ENCODE data around the gene PLPPR4.
A peak's percentile ranks its signal among the peaks of the same experiment; 100 is the strongest.
"Not testable (repeated sequence)": the region's sequence is repeated elsewhere in the genome, so short reads cannot be mapped to it uniquely, and the experiment has no call there.

Gene PLPPR4

GRCh38 chr1:99264201-99265021 is at the start of gene PLPPR4:
PLPPR4 (plus strand) TSS chr1:99264492; CDS start chr1:99264594, 102 bp downstream.
- DNase-seq: peak; percentile 17 to 51

DNA sequence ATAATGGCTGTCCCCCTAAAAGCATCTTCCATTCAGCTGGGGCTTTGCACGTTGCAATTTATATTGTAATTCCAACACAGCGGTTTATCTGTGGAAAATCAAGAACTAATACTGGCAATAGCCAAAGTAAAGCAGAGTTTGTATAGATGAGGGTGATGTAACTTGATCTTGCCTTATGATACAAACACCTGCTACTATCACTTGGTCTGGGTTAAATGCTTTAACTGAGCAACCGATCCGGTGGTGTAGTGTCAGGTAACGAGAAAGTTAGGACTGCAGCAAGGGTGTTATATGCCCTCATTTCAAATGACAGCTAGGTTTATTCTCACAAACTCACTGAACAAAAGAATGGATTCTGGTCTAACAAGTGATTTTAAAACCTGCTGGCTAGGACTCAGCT is 47.3 kb upstream of the PLPPR4 start:
- DNase-seq: peak; percentile 11 to 61

GRCh38 chr1:99217599-99217998 is 46.7 kb upstream of the PLPPR4 start:
- peak; percentile 37 to 65 for DNase-seq

GRCh38 chr1:99218572-99218971 is 45.7 kb upstream of the PLPPR4 start:
- no peak for DNase-seq

- no peak for DNase-seq
These were observed 45.3 kb upstream of the PLPPR4 start for GRCh38 chr1:99218999-99219398.

DNA sequence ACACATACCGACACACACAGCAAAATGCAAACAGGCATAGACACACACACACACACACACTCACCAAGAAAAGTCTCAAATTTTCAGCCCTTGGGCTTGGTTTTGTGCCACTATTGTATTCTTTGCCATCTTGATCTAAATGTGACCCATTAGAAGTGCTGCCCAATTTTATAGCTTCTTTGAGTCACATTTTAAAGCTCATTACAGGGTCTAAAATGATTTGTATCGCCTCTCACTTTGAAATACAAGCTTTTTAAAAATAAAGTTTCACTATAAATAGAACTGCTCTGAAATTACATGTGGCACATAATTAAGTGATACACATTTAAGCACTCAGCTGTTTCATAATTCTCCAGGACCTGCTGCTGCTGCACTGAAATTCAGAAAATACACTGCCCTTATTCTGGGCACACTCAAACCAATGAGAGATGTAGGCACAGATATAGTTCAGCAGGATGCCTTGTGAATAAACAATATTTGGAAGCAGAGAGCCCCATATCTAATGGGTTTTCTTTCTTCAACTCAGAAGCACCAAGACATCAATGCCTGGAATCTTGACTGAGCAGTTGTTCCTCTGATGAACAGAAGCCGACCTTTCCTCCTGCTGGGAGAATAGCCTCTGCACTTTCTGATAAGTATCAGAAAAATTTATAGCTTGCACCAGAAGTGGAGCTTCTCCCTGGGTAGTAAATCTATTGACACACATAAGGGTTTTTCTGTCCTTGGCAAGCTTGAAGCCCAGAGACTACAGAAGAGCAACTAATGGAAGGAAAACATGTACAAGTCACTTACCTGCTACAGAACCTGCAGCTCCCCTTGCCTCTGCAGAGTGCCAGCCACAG is 37.0 kb upstream of the PLPPR4 start:
- no peak for DNase-seq

DNA sequence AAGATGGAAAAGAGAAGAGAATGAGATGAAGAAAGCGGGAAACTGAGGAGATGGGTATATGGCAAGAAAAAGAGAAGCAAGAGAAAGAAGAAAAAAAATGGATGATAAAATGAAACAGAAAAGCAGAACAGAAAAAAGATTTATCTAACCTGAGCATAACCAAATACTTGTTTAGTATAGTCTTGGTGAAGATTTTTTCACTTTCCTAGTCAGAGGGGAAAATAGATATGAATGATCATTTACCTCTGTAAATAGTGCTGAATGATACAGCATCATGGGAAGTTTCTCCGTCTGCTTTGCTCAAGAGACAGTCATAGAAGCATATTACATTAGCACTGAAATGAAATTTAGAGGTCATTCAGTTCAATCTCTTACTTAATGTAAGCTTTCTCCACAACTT is 36.1 kb upstream of the PLPPR4 start:
- no peak for DNase-seq

DNA sequence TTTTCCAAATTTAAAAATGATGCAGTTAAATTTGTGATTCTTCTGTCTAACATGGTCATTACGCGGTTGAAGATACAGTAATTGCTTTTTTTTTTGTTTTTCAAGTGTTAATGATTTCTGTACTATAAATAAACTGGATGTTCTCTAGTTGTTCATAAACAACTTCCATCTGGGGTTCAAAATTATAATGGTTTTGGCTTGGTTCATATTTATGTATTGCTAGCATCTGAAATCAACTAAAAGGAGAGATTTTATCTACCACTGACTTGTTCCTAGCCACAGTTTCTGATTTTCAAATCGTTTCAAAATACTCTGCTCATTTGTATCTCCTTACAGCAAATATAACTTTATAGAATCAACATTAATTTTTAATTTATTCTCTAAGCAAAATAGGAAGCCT is 35.2 kb upstream of the PLPPR4 start:
- no peak for DNase-seq

DNA sequence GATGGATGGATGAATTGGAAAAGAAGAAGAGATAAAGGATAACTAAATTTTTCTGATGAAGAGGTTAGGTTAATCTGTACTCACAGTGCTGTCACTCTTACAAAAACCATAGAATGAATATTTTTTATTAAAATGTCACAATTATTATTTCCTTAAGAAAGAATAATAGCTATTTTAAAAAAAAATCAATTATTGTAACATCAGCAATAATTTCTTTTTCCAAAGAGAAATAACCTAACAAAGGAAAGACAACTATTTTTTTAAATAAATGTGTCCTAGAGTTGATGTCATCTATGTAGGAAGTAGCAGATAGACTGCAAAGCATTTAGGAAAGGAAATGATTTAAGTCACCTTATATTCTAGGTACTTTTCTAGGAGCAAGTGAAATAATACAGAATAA is 33.6 kb upstream of the PLPPR4 start:
- DNase-seq: no peak

DNA sequence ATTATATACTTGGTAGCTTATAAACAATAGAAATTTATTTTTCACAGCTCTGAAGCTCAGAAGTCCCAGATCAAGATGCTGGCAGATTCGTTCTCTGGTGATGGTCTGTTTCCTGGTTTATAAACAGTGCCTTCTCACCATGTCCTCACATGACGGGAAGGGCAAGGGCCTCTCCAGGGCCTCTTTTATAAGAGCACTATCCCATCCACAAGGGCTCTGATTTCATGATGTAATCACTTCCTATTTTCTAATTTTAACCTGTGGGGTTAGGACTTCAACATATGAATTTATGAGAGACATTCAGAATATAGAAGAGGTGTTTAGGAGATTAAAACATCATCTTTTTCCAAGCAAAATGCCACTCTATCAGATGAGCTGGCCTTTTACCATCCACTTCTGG is 32.1 kb upstream of the PLPPR4 start:
- DNase-seq: no peak

DNA sequence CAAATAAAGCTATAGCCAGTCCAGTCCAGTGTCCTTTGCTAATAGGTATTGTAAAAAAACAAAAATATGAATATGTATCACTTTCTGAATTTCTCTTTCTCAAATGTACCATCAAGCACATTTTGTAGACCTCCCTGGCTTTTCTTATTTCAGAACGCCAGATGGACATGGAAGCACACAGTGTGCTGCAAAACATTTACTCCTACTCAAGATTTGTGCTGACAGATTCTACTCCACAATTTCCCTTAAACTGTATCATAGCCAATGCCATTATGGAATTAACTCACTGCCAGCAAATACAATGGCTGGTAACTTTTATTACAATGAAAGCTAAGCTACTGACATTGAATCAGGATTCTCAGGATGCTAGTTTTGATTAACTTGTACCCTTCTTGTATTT is 30.8 kb upstream of the PLPPR4 start:
- no peak for DNase-seq

GRCh38 chr1:99236756-99237155 is 27.5 kb upstream of the PLPPR4 start:
- DNase-seq: no peak

- DNase-seq: no peak
These were observed 24.6 kb upstream of the PLPPR4 start for GRCh38 chr1:99239690-99240089.

DNA sequence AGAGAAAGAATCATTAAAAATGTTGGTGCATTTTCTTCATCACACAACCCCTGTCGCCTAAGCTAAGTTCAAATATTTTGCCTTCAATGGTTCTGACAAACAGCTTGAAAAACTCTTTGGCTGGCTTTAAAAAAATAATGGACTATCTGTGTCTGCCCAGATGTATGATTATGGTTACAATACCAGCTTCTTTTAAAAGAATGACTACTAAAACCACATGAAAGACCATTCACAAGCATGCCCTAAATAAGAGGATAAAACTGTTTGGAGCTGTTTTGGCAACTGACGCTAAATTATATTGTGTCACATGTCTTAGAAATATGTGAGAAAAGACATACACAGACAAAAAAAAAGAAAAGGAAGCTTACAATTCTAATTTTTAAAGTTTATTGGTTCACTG is 23.7 kb upstream of the PLPPR4 start:
- DNase-seq: no peak

DNA sequence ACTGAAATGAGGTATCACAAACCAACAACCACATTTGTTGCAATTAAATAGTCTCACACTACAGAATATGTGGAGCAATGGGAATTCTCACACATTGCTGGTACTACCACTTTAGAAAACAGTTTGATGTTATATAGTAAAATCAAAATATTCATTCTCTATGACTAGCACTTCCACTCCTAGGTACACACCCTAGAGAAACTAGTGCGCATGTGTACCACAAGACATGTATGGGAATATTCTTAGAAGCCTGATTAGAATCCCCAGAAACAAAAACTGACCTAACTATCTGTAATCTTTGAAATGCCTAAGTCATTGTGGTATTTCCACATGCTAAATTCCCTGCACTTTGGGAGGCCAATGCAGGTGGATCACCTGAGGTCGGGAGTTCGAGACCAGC is 18.1 kb upstream of the PLPPR4 start:
- DNase-seq: no peak

DNA sequence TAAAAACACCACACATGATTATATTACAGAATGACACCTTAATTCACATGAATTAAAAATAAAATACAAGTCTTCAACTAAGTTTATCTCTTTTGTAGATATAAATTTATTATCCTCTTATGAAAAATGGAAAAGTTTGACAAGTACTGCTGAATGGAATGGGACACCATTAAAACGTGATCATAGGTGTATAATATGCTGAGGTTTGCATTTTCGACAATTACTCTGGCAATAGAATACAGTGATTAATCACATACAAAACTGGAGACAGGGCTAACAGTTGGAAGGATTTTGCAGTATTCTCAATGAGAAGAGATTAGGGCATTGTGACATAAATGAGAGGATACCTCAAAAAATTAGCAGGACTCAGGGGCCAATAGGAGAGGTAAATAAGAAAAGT is 17.1 kb upstream of the PLPPR4 start:
- no peak for DNase-seq

- DNase-seq: no peak
These were observed 13.6 kb upstream of the PLPPR4 start for GRCh38 chr1:99250728-99251127.

GRCh38 chr1:99251308-99251707 is 13.0 kb upstream of the PLPPR4 start:
- DNase-seq: no peak

DNA sequence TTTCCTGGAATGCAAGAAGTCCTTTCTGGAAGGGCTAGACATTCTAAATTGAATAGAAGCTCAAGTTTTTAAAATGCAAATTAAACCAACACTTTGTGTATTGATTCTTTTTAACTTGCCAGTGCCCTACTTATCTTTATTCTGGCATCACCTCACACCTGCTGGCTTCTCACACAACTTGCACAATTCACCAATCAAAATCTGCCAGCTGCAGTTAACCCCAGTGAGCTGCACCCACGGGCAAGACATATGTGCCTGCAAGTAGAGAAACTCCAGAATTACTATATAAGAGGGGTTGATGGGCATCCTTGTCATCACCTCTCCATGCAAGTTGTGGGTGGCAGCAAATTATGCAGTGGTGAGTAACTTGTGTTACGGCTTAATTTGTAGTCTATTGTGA is 11.7 kb upstream of the PLPPR4 start:
- no peak for DNase-seq

- not testable (repeated sequence) for DNase-seq
These were observed 3.9 kb upstream of the PLPPR4 start for GRCh38 chr1:99260402-99260801.

- DNase-seq: no peak
These were observed 832 bp downstream of the PLPPR4 start for GRCh38 chr1:99265124-99265523.

- no peak for DNase-seq
These were observed 2.4 kb downstream of the PLPPR4 start for GRCh38 chr1:99266726-99267125.

DNA sequence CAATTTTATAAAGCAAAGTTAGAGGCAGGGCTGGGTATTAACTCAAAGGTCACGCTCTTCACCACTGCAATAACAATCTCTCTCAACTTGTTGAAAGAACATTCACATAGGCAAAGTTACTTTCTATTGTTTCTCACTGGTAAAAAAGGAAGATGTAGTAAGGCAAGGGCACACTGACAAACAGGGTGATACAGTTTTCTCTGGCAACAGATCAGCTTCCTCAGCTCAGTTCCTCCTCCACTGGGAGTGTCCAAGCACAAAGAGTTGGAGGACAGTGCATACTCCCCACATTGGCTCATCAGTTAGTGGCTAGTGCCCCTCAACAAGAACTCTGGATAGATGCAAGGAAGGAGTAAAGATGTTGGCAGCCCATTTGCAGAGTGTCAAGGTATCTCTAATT is 3.7 kb downstream of the PLPPR4 start:
- no peak for DNase-seq

GRCh38 chr1:99269321-99269720 is 5.0 kb downstream of the PLPPR4 start:
- no peak for DNase-seq

Measured in NCI-H524 (cell line).